AG10803 (cell line): ENCODE results near the gene RFWD3.
A peak's percentile ranks its signal among the peaks of the same experiment; 100 is the strongest.

Experiments
- DNase-seq: peaks from one replicate; pipeline ENCODE4 v3.0.0; 2010; ENCODE audit warnings: low read depth
- H3K4me3 ChIP-seq: 2 replicates; pipeline ENCODE4 v1.5.1; 2011; ENCODE audit warnings: mild to moderate bottlenecking, low read length, control low read depth
- CTCF ChIP-seq: conservative IDR thresholded peaks from 2 replicates; pipeline ENCODE4 v1.5.1; 2011; ENCODE audit warnings: mild to moderate bottlenecking, low read length, control low read depth, inconsistent platforms

Gene RFWD3

GRCh38 chr16:74622005-74622404 lies 44.7 kb downstream of the RFWD3 start:
- no peak overlapping the region for H3K4me3 ChIP-seq
- no peak for TF ChIP-seq CTCF
- DNase-seq, result no peak

GRCh38 chr16:74617206-74617788 lies 49.4 kb downstream of the RFWD3 start:
- TF ChIP-seq CTCF, result no peak
- no peak overlapping the region for H3K4me3 ChIP-seq
- no peak for DNase-seq

GRCh38 chr16:74611721-74612120 lies 55.0 kb downstream of the RFWD3 start:
- no peak for TF ChIP-seq CTCF
- no peak overlapping the region for H3K4me3 ChIP-seq
- DNase-seq, result no peak

DNA sequence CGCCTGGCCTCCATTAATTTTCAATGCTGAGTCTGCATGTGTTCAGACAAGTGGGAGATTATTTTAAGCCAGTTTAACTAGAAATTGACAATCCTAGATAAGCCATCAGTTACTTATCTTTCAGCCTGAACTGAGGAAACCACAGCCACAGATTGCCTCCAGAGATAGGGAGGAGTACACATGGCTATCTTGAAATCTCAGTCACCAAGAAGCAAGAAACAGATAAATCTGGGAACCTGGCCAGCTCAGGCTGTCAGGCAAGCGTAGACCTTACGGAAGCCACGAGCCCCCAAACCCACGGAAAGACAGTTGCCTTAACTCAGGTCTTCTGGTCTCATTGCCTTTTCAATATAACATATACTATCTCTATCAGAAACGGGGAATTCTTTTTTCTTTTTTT lies 57.7 kb downstream of the RFWD3 start:
- TF ChIP-seq CTCF, result no peak
- no peak overlapping the region for H3K4me3 ChIP-seq
- DNase-seq, result no peak

- DNase-seq, result no peak
- no peak for TF ChIP-seq CTCF
- H3K4me3 ChIP-seq, result no peak overlapping the region
These were observed 58.3 kb downstream of the RFWD3 start for GRCh38 chr16:74608381-74608780.

DNA sequence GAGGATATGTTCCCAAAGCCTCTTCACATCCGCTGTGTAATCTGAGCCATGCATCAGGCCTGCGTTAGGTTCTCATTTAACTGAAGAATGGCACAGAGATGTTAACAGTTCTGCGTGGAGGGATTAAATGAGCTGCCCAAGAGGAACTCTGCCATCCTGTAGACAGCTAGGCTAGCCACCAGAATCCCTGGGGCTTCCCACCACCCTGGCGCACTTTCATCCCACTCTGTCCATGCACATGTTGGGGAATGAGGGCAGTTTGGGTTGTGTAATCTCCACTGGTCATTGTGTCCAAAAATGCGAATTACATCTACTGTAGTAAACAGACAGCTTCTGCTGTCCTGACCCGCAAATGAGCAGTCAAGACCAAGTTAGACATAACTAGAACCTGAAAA lies 58.7 kb downstream of the RFWD3 start:
- no peak overlapping the region for H3K4me3 ChIP-seq
- DNase-seq, result peak; percentile 21
- no peak for TF ChIP-seq CTCF

GRCh38 chr16:74607310-74607961 lies 59.2 kb downstream of the RFWD3 start:
- H3K4me3 ChIP-seq, result peak overlapping the region; percentile 98
- no peak for TF ChIP-seq CTCF
- DNase-seq, result no peak
